Loucy (cell line): Measurements from ENCODE around the gene ISLR.

Experiments used
- EZH2phosphoT487 ChIP-seq: fragments of 200-600 bp; IDR thresholded peaks from 2 replicates; pipeline ENCODE4 v1.6.1; 2018; ENCODE audit warnings: antibody characterized with exemption, mild to moderate bottlenecking, moderate library complexity, borderline replicate concordance
- TF ChIP-seq, protein P1 (sequence below): fragments of 200-600 bp; sonication (generic); conservative IDR thresholded peaks from 2 replicates; pipeline ENCODE4 v1.5.1; 2014; ENCODE audit warnings: mild to moderate bottlenecking, antibody characterized with exemption, low read length

DNA sequence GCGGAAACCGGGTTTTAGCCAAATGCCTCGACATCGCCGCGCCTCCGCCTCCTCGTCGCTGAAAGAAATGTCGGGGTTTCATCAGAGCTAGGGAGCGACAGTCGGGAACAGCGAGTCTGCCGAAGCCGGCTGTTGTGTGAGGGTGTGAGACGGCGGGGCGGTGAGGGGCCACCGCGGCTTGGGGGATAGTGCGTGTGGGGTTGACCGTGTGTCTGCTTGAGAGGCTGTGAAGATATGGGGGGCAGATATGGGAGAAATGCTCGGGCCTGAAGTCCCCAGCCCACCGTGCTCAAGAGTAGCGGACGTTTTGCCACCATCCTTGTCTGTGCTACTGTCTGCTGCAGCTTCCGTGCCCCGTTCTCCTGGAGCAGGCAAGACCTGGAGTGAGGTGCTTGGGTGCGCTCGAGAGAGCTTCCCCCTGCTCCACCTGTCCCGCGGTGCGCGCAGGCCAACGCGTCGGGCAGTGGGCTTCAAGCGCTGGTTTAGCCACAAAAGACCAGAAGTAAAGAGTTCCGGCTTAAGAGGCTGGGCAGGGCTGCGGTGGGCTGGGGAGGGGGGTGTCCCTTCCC lies 43.8 kb upstream of the ISLR start:
- TF ChIP-seq, protein P1, sequence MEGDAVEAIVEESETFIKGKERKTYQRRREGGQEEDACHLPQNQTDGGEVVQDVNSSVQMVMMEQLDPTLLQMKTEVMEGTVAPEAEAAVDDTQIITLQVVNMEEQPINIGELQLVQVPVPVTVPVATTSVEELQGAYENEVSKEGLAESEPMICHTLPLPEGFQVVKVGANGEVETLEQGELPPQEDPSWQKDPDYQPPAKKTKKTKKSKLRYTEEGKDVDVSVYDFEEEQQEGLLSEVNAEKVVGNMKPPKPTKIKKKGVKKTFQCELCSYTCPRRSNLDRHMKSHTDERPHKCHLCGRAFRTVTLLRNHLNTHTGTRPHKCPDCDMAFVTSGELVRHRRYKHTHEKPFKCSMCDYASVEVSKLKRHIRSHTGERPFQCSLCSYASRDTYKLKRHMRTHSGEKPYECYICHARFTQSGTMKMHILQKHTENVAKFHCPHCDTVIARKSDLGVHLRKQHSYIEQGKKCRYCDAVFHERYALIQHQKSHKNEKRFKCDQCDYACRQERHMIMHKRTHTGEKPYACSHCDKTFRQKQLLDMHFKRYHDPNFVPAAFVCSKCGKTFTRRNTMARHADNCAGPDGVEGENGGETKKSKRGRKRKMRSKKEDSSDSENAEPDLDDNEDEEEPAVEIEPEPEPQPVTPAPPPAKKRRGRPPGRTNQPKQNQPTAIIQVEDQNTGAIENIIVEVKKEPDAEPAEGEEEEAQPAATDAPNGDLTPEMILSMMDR = no peak
- no peak for TF ChIP-seq EZH2phosphoT487
